ENCODE measurements around the gene RALB.
"Not testable (repeated sequence)": the region's sequence is repeated elsewhere in the genome, so short reads cannot be mapped to it uniquely, and the experiment has no call there.

The RALB gene

DNA sequence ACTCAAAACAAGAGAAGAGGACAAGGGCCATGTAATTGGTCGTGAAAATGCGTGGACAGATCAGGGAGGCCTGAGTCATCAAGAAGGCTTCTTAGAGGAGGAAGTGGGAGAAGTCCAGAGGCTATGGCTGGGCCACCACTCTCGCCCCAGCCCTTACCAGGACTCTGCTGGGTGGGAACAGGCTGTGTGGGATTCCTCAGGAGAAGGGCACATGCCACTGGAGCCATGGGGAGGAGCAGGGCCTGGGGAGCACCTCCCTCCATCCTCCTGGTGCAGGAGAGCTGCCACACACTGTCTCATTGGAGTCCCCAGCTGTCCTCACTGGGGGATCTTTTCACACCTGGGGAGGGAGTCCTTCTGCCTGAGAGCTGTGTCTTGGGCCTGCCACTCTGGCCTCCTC lies 9.4 kb upstream of the RALB start:
- DNase-seq (ENCODE audit: low read depth) = no peak

DNA sequence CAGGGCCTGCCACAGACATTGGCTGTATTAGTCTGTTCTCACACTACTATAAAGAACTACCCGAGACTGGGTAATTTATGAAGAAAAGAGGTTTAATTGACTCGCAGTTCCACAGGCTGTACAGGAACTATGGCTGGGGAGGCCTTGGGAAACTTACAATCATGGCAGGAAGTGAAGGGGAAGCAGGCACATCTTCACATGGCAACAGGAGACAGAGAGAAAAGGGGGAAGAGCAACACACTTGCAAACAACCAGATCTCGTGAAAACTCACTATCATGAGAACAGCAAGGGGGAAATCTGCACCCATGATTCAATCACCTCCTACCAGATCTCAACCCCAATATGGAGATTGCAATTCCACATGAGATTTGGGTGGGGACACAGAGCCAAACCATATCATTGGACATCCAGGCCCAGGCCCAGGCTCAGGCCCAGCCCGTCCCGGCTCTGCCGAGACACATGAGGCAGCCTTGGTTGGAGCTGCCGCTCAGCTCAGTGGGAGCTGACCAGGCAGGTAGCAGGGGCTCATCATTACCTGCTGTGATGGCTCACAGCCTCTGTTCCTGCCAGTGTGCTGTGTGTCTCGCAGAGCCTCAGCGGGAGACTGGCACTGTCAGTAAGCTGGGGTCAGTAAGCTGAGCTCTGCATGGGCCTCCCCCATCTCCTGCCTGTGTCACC lies 8.6 kb upstream of the RALB start:
- DNase-seq (ENCODE audit: low read depth) = no peak

DNA sequence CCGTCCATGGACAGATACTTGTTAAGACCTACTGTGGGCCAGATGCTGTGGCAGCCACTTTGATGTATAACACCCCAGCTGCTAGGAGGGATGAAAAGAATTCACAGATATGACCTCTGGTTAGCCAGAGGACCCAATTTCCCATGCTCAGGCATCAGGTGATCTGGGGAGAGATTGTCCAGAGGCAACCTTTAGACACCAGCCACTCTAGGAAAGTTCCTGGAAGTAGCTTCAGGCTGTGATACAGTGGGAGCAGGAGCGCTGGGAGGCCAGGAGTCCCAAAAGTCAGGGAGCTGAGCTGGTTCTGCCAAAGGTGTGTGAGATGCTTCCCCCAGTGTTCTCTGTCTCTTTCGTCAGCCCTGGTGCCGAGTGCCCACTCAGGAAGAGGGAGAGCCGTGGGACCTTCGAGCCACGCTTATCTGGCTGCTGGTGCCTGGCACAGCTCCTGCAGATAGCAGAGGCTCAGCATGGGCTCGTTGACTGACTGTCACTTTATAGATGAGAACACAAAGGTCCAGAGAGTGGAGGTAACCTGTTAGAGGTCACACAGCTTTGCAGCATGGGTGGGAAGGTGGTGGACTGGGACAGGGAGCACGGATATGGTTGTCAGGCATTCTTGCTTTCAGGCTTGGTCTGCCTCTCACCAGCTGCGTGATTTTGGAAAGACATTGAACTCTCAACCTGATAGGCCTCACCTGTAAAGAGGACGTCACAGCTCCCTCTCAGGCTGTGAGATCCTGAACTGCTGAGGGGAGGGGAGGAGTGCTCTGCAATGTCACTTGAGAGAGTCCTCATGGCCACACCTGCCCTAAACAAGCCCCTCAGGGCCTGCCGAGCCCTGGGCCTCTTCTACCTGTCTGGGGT lies 7.8 kb upstream of the RALB start:
- DNase-seq (ENCODE audit: low read depth) = no peak

DNA sequence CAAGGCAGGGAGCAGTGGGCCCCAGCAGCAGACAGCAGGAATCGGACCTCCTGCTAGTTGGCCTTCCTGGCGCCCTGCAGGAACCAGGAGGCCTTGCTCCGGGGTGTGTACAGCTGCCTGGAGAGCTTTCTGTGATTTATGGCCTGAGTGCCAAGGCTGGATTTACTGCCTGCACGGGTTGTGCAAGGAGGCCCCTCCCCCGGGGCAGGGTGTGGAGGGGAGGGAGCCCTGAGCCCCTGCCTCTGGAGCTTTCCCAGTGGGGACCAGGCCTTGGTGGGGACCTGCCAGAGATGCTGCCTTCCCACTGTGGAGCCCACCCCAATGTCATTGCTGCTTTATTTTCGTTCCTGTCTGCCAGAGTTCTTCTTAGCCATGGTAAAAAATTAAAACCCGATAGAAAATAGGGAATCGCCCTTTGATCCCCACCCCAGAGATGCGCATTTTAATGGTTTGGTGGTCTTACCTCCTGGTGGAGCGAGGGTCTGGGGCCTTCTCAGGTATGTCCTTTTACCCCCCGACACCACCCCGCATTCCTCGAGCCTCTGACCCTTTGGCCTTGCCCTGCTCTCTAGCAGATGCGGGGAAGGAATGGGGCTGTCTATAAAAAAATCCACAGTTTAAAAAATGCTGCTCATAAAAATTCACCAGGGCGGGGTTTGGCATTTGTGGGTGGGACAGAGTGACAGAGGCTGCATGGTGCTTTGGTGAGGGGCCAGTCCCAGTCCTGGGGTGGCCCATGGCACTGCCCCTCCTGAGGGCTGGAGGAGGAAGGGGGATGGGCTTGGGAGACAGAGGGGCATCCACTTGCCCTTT lies 6.9 kb upstream of the RALB start:
- DNase-seq (ENCODE audit: low read depth) = no peak

DNA sequence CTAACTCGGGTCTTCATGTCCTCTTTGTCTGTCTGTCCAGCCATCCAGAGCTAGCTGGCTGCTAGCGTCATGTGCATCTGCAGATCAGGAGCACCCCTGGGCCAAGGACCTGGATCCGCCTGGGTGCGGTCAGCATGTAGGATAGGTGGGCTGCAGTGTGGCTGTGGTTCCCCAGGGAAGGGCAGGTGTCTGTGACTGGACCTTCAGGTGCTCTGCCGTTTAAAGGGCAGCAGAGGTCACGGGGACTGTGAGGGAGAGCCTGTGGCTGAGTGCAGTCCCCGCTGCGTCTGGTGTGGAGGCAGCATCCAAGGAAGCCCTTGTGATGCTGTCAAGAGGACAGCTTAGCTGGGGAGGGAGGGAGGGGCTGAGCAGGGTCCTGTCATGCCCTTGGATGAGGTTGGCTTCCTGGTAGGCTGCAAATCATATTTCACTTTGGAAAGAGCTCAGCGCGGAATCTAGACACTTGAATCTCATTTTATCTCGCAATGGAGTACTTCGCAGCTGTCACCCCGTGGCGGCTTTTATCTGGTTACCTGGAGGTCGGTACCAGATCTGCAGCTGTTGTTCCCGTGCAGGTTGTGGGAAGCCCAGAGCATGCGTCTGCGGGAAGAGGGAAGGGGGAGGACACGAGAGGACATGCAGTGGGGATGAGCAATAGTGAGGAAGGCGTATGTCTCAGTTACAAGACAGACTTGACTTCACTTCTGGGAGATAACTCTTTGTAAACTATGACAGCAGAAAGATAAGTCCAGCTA lies 5.9 kb upstream of the RALB start:
- no peak for DNase-seq (ENCODE audit: low read depth)

DNA sequence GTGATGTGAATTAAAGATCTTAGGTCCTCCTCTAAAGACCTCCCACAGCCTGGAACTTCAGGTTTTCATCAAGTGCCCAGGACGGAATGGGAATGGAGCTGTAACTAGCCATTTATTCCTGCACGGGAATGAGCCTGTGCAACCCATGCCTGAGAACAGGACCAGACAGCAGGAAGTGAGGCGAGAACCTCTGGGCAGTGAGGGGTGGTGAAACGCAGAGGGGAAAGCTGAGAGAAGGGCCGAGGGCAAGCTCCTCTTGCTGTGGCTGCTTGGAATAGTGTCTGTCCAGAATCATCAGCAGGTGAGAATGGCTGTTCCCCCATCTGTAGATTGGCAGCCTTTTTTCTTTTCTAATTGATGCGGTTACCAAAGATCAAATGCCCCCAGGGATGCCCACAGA lies 4.8 kb upstream of the RALB start:
- no peak for DNase-seq (ENCODE audit: low read depth)

DNA sequence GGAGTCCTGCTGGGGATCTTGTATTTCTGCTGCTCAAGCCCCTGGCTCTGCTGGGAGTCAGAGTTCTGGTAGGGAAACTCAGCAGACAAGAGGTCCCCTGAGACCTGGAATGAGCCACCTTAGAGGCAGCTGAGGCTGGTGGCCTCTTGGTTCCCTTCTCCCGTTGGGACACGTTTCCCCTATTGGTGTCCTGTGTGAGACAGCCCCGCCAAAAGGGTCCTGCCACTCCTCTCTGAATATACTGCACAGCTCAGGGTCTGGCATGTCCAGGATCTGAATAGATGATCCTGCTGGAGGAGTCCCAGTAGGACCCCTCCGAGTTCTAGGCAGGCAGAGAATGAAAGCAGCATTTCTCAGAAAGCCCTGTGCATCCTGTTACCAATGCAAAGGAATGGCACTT lies 2.0 kb upstream of the RALB start:
- DNase-seq (ENCODE audit: low read depth) = no peak

DNA sequence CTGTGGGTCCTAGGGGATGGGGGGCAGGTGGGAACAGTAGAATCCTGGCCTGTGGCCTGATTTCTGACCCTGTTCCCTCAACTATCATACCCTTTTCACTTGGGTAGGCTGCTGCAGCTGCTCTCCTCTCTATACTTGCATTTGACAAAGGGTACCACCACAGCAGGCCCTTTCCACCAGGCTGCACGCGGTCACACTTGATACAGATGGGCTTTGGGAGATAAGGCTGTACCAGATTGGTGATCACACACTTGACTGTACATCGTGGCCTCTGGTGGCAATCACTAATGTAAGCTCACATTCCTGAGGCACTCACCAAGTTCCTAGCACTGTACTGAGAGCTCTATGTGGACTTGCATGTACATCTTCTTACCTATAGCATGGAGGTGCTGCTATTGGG lies 1.6 kb upstream of the RALB start:
- no peak for DNase-seq (ENCODE audit: low read depth)

DNA sequence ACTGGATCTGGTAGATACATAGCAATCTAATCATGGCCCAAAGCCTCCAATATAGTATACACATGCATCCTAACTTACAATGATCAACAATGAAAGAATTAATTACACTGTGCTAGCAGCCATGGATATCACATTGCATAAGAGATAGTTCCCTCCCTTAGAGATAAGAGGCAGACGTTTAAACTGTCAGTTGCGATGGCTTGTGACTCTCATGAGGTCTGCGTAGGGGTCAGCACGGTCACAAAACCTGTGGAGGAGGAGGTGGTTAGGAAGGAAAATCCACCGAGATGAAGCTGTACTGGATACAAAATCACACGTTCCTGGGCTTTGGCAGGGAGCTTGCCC lies 800 bp upstream of the RALB start:
- DNase-seq (ENCODE audit: low read depth) = no peak

DNA sequence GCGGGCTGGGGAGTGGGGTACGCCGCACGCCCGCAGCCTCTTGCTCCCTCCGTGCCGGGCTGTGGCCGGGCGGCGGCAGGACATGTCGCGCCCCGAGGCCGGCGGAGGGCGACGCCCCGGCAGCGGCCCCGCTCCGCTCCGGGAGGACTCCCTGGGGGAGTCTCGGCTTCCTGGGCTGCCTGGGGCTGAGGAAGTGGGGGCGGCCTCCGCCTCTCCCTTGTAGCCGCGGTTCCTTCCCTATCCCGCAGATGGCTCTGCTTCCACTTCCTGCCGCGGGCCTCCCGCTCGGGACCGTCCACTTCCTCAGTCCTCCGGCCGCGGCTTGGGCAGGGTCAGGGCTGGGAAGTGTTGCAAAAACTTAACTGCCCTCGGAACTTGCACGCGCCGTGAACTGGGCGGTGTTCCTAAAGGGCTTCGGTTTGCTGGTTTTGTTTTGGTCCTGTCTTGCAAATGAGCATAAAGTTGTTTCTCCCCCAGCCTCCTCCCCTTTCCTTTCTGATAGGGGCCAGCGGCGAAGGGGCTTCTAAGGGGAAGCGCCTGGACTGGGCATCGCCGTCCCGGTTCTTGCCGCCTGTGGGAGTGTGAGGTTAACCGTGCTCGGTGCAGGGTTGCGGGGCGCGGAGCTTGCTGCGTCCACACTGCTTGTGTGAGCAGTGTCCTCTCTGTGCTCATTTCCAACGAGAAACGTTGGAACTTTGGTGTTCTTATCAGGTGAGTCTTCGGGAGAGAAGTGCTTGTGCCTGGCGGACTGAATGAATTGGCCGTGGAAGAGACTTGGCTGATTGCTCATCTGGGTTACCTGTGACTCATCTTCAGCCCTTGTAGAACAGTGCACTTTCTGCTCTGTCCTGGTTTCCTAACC lies 600 bp downstream of the RALB start:
- no peak for DNase-seq (ENCODE audit: low read depth)

DNA sequence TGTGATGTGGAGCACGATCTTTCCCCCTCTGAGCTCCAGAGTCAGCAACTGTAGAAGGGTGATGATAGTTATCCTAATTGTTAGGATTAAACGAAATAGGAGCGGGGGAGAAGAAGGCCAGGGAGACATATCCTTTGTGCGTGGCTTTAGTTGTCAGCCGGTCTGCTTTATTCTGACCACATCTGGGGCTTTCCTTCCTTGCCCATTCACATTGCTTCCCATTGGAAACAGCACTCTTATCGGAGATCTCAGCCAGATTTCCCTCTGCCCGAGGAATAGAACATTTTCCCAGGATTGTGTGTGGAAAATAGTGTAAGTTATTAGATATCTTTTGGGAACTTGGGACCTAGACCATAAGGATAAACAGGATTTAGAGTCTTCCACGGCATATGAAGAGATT lies 1.5 kb downstream of the RALB start:
- no peak for DNase-seq (ENCODE audit: low read depth)

DNA sequence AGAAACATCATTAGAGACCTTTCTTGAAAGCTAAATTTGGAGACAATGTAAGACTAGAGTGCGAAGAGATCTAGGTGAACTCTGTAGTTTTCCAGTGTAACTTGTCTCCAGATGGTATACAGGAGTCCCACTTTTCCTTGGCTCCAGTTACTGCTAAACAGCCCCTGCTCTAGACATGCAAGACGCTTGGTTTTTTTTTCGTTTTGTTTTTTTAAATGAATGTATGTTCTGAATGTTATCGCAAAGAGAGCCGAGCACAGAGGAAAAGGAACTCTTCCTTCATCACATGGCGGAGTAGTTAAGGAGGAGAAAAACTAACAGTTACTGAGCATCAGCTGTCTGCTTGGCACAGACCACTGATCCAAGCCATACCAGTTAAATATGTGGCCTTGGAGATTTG lies 2.4 kb downstream of the RALB start:
- DNase-seq (ENCODE audit: low read depth) = no peak

DNA sequence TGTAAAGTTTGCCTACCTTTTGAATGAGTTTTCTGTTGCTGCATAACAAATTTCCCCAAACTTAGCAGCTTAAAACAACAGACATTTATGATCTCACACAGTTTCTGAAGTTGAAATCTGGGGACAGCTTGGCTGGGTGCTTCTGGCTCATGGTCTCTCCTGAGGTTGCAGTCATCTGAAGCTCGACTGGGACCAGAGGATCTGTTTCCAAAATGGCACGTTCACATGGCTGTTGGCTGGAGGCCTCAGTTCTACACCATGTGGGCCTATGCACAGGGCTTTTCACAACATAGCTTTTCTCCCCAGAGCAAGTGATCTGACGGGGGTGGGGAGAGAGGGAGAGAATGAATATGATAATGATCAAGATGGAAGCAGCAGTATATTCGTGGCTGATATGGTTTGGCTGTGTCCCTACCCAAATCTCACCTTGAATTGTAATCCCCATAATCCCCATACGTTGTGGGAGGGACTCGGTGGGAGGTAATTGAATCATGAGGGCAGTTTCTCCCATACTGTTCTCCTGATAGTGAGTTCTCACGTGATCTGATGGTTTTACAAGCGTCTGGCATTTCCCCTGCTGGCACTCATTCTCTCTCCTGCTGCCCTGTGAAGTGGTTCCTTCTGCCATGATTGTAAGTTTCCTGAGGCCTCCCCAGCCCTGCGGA lies 3.5 kb downstream of the RALB start:
- DNase-seq (ENCODE audit: low read depth) = no peak

DNA sequence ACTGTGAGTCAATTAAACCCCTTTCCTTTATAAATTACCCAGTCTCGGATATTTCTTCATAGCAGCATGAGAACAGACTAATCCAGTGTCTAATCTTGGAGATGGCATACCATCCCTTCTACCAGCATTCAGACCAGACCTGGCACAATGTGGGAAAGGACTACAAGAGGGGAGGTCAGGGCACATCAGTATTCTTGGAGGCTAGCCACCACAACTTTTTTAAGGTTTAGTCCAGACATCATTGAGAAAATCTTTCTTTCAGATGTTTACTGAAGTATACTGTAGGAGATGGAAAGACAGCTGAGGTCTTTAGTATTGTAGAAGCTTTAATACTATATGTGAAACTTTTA lies 4.0 kb downstream of the RALB start:
- DNase-seq (ENCODE audit: low read depth) = no peak

DNA sequence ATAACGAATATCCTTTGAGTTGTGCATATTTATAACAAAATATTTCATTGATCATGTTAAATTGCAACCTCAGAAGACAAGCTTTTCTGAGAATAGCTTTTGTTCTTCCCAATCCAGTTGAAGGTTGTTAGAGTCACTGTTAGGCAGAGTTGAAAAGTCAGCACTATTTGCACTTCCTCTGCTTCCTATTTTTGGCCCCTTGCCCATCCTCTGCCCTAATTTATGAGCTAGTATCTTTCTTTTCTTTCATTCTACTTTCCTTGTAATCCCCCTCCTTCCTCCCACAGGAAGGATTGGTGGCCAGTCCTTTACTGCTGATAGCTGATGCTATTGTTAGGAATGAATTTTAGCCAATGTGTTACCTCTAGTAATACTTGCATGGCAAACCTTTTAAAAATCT lies 4.9 kb downstream of the RALB start:
- no peak for DNase-seq (ENCODE audit: low read depth)

DNA sequence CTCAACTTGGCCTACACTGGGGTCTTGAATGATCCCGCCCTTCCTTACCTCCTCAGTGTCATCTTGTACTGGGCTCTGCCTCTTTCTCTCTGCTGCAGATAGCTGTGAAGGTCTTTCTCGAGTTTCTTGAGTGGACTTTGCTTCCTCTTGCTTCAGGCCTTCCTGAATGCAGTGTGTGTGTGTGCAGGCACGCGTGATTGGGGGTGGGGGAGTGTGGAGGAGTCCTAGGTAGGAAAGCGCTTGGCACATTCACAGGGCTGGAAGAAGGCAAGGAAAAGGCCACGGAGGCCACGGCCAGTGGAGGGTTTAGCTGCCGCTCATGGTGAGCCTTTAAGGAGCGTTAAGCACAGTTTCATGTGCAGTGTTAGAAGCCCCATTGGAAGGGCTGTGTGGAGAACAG lies 5.5 kb downstream of the RALB start:
- DNase-seq (ENCODE audit: low read depth) = no peak

DNA sequence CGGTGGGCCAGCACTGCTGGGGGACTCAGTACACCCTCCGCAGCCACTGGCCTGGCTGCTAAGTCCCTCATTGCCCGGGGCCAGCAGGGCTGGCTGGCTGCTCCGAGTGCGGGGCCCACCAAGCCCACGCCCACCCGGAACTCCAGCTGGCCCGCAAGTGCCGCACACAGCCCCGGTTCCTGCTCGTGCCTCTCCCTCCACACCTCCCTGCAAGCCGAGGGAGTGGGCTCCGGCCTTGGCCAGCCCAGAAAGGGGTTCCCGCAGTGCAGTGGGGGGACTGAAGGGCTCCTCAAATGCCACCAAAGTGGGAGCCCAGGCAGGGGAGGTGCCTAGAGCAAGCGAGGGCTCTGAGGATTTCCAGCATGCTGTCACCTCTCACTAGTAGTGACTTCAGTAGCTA lies 7.3 kb downstream of the RALB start:
- not testable (repeated sequence) for DNase-seq (ENCODE audit: low read depth)

DNA sequence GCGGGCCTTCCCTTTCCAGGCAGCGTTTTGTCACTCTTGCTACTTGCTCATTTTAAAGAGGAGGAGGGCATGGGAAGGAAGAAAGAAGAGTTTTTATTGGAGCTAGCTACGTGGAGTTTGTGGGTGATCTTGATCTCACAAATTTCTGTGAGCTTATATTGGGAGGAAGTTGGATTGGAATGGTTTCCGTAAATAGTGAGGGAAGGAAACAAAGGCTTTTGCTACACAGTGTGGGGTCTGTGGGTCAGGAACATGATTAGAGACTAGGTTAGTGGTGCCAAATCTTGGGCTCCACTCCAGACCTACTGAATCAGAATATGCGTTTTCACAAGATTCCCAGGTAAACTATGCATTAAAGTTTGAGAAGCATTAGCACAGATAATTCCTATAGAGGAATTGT lies 8.1 kb downstream of the RALB start:
- DNase-seq (ENCODE audit: low read depth) = no peak

DNA sequence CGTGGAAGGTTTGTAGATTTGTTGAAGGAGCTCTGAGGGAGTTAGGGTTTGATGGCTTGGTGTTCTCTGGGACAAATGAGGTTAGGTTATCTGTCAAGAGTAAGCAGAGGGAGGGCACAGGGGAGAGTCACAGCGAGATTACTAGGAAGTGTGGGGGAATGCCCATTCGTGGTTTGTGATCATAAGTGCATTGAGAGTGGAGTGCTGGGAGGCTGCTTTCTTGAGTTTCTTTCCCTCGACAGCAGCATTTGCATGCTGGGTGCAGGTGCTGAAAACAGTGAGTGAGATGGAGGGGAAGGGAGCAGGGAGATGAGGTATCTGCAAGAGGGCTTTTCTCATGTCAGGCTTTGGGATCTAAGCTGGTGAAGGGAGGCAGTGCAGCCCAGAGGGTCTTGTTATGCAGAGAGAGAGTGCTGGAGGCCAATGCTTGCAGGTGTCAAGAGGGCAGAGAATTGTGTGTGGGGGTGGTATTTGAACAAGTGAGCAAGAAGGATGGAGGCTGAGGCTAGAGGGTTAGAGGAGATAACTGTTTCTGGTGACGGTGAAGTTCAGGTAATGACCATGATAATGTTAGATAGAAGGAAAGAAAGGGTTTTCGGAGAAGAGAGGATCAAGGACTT lies 8.8 kb downstream of the RALB start:
- DNase-seq (ENCODE audit: low read depth) = no peak

DNA sequence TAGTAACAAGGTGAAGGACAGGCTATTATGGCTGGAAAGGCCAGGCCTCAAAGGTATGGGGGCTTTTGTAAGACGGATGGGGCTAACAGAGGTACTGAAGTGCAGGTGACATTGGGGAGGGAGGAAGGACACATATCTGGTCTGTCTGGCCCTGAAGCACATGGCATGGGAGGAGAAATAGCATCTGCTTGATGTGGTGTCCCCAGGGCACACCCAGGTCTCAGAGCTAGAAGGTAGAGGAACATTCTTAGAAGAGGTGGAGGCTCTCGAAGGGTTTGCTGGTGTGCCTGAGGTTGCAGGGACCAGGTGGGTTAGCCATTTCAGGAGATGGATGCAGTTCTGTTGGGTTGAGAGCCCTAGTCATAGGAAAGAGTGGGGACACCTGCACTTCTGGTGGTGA lies 9.5 kb downstream of the RALB start:
- DNase-seq (ENCODE audit: low read depth) = no peak
